ENCODE measurements around the gene BPNT1.

GRCh38 chr1:220019071-220019470, 70.5 kb downstream of the BPNT1 start:
- TF ChIP-seq CTCF (conservative IDR thresholded peaks at IDR 0.05; ENCODE audit: low read length) (no peak), EZH2phosphoT487 (IDR thresholded peaks at IDR 0.05; ENCODE audit: borderline replicate concordance, low read depth, low read length) (no peak)

Measured in OCI-LY7 (cell line).